Endometrial microvascular endothelial cells (primary cell): ENCODE results near the gene PLAAT2. TPM values are rescaled to one million over a fixed set of nuclear protein-coding genes. Genes with fewer than 3 reads are reported as not detected.
"Not testable (repeated sequence)": the region's sequence is repeated elsewhere in the genome, so short reads cannot be mapped to it uniquely, and the experiment has no call there.

ENCODE experiments used
- in situ Hi-C: cut with HindIII; loops from 2 replicates; pipeline ENCODE4 v1.10.0; 2017; ENCODE audit warnings: low sequenced_read_pairs, low pct_unique_long_range_greater_than_20kb; ENCODE audit errors: inconsistent ontology term
- total RNA-seq: library from RNA; depleted of rRNA; stranded (reverse); fragments of >200 nt; gene quantifications from one replicate; pipeline ENCODE4 v1.2.3, GENCODE V29; 2015; ENCODE audit errors: inconsistent ontology term

PLAAT2 gene
- total RNA-seq, 1 donor from 2014 or later, result not detected

DNA sequence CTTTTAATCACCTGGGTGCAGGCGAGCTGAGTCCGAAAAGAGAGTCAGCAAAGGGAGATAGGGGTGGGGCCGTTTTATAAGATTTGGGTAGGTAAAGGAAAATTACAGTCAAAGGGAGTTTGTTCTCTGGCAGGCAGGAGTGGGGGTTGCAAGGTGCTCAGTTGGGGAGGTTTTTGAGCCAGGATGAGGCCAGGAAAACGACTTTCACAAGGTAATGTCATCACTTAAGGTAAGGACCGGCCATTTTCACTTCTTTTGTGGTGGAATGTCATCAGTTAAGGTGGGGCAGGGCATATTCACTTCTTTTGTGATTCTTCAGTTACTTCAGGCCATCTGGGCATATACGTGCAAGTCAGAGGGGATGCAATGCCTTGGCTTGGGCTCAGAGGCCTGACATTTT, 33.8 kb downstream of the PLAAT2 start:
- in situ Hi-C loops, result not testable (repeated sequence)

DNA sequence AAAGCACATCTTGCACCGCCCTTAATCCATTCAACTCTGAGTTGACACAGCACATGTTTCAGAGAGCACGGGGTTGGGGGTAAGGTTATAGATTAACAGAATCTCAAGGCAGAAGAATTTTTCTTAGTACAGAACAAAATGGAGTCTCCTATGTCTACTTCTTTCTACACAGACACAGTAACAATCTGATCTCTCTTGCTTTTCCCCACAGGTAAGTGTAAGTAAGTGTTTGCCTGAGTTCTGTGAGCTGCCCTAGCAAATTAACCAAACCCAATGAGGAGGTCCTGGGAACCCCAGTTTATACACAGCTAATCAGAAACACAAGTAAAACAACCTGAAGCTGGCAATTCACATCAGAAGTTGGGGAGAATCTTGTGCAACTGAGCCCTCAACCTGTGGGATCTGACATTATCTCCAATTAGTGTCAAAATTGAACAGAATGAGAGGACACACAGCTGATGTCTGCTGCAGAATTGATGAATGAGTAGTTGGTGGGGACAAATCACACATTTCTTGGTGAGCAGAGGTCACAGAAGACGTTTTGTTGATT, 34.4 kb downstream of the PLAAT2 start:
- in situ Hi-C loops, result not testable (repeated sequence)

DNA sequence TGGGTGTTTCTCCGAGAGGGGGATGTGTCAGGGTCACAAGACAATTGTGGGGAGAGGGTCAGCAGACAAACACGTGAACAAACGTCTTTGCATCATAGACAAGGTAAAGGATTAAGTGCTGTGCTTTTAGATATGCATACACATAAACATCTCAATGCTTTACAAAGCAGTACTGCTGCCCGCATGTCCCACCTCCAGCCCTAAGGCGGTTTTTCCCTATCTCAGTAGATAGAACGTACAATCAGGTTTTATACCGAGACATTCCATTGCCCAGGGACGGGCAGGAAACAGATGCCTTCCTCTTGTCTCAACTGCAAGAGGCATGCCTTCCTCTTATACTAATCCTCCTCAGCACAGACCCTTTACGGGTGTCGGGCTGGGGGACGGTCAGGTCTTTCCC, 35.0 kb downstream of the PLAAT2 start:
- in situ Hi-C loops, result not testable (repeated sequence)

DNA sequence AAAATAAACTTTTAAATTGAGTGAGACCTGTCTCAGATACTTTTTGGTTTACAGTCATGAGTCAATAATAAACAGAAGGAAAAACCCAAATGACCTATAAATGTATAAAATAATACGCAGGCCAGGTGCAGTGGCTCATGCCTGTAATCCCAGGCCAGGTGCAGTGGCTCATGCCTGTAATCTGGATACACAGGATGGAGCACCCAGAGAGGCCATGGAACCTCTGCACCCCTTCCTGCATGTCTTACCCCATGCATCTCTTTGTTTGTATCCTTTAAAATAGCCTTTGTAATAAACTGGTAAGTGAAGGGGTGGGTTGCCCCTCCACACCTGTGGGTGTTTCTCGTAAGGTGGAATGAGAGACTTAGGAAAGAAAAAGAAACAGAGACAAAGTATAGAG, 35.5 kb downstream of the PLAAT2 start:
- in situ Hi-C loops, result no loop called here

DNA sequence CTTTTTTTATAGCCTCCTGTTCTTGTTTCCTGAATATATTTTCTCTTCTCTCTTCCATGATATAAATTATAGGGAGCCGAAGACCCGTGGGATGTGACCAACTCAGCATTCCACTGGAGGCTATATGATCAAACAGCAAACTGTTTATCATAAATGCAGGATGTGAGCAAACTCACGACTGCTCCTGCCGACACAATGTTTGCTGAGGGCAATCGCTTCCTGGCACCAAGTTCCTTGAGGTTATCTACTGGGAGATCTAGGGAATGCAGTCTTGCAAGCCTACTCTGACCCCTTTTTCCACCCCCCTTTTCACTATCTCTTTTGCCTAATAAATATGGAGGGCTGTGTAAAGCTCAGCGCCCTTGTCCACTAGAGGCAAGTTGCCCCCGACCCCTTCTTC, 40.0 kb downstream of the PLAAT2 start:
- in situ Hi-C loops, result no loop called here

DNA sequence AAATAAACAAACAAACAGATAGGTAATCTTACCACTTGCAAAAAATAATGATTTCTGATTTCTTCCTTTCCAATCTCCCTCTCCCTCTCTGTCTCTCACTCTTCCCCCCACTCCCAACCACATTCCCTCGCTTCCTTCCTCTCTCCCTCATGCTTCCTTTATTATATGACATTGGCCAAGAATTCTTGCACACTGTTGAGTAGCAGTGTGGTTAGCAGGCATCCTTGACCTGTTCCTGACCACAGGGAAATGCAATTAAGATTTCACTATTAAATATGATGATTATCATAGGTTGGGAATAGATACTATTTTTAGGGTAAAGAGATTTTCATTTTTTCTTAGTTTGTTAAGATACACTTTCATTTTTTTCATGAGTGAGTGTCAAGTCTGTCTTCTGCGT, 41.3 kb downstream of the PLAAT2 start:
- in situ Hi-C loops, result no loop called here

DNA sequence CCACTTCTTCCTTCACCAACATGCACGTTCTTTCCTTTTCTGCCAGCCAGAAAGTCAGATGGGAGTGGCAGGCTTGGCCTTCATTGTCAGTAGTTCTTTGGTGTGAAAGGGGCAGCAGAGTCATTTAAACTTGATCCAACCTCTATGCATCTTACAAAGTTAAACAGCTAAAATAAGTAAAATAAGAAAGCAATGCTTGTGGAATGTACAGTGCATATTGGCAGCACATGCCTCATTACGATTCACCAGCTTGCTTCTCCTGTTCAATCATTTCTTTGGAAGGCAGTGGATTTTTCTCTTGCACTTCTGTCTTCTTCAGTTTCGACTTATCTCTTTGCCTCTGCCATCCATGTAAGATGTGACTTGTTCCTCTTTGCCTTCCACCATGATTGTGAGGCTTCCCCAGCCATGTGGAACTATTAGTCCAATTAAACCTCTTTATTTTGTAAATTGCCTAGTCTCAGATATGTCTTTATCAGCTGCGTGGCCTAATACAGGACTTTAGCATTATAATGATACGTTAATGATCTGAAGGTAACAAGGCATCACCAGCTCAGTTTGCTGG, 42.5 kb downstream of the PLAAT2 start:
- in situ Hi-C loops, result no loop called here

DNA sequence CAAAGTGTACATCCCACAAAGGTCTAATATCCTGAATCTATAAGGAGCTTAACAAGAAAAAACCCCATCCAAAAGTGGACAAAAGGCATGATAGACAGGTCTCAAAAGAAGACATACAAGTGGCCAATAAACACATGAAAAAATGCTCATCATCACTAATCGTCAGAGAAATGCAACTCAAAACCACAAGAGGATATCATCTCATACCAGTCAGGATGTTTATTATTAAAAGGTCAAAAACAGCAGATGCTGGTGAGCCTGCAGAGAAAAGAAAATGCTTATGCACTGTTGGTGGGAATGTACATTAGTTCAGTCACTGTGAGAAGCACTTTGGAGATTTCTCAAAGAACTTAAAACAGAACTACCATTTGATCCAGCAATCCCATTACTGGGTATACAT, 44.6 kb downstream of the PLAAT2 start:
- in situ Hi-C loops, result no loop called here

DNA sequence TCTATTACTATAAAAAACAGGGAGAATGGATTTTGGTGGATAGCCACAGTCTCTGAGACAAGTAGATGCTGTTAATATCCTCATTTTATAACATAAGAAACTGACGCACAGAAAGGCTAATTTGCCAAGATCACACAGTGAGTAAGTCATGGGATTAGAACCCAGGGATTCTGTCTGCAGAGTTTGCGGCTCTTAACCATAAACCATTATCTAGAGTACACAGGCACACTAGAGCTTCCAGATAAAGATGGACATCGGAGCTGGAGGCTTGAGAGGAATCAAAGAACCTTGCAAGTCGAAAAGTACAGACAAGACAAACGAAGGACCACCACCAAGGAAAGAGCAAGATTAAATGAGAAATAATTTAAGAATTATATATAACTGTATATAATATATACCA, 46.0 kb downstream of the PLAAT2 start:
- in situ Hi-C loops, result no loop called here

DNA sequence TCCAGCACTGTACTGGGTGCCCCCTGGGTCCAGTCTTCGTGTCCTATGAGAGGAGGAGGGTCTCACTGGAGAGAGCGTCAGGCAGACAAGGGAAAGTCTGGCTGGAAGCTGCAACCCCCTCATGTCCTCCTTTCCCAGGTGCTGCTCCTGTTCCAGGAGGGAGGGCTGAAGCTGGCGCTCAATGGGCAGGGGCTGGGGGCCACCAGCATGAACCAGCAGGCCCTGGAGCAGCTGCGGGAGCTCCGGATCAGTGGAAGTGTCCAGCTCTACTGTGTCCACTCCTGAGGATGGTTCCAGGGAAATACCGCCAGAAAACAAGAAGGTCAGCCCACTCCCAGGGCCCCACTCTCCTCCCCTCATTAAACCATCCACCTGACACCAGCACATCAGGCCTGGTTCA, 47.1 kb downstream of the PLAAT2 start:
- in situ Hi-C loops, result no loop called here

DNA sequence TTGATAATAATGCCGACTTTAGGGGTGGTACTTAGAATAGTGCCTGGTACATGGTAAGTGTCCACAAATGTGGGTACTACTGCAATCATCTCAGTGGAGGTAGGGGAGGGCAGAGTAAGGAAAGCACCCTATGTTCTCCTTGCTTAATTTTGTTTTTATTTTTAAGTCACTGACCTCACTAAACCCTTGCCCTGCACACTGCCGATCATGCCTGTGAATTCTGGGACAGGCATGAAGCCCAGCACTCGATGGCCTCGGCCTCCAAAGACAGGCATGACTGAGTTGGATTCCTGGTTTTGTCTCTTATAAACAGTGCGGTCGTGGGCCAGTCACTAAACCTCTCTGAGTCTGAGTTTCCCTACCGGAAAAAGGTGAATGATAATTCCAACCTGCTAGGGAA, 50.4 kb downstream of the PLAAT2 start:
- in situ Hi-C loops, result no loop called here

DNA sequence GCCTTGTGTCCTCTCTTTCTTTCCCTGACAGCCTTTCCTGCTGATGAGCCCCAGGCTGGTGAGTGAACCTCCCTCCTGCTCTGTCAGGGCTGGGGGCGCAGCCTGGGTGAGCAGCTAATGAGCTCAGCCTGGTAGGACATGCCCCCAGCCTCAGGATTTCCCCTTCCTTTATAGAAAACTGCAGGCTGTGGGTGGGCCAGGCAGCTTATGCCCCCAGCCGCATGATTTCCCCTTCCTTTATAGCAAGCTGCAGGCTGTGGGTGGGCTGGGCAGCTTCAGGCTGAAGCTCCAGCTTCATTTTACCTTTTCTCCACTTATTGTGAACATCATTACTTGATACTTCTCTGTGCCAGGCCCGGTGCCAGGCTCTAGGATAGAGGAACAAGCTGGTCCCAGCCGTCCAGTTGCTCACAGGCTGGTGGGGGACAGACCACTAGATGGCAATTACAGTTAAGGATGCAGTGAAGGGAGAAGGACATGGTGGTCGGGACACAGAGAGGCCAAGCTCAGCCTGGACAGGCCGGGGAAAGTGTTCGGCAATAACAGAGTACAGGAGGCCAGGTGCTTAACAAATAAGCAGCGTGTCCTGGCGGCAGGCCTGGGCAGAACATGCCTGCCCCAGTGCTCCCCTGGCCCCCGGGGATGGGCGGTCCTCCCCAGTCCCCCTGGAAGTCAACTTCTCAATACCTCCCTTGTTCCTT, 52.0 kb downstream of the PLAAT2 start:
- in situ Hi-C loops, result no loop called here

DNA sequence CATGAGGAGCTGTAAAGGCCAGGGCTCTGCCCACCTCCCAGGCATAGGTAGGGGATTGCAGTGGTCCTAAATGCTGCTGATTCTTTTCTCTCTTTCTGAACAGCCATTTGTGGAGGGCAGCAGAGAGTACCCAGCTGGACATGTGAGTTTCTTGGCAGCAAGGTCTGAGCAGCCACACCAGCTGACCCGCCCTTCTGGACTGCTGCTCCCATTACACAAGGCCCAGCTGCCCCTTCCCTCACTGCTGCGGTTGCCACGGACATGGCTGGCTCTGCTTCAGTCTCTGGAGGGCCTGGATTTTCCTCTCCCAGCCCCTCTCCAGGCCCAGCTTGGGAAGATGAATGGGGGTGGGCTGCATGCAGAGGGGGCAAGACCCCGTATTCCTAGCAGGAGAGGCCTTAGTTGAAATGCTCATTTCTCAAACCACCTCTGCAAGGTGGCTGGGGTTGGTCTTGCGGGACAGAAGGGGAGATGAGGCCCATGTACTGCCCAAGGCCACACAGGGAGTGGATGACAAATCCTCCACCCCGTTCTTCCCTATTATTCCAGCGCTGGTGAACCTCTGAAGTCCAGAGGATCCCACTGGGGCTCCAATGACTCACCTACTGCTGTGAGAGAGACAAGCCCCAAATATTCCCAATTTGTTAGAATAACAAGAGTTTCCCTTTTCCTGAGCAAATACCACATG, 52.7 kb downstream of the PLAAT2 start:
- in situ Hi-C loops, result no loop called here

DNA sequence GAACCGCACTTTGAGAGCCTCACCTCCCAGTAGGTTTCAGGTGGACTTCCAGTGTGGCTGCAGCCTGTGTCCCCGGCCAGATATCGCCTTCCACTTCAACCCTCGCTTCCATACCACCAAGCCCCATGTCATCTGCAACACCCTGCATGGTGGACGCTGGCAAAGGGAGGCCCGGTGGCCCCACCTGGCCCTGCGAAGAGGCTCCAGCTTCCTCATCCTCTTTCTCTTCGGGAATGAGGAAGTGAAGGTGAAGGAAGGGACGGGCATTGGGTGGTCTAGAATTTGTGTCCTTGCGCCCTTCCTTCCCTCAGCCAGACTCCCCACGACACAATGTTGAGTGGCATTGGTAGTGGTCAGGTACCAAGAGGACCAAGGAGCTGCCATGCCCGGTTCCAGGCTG, 54.4 kb downstream of the PLAAT2 start:
- in situ Hi-C loops, result no loop called here

DNA sequence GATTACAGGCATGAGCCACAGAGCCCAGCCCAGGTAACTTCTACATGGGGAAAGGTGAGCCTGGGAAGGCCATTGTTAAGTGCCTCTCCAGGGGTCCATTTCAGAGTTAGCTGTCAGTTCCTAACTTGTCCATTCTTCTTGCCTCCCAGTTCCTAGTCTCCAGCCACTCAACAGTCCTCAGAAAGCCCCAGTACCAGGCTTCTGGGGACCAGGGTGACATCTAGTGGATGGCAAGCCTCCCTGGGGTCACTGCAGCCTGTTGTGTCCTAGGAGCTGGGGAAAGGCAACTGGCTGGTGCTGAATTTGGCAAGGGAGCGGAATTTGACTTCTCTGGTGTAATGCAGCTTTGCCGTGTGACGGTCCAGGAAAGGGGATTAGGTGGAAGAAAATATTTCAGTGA, 55.2 kb downstream of the PLAAT2 start:
- in situ Hi-C loops, result no loop called here

DNA sequence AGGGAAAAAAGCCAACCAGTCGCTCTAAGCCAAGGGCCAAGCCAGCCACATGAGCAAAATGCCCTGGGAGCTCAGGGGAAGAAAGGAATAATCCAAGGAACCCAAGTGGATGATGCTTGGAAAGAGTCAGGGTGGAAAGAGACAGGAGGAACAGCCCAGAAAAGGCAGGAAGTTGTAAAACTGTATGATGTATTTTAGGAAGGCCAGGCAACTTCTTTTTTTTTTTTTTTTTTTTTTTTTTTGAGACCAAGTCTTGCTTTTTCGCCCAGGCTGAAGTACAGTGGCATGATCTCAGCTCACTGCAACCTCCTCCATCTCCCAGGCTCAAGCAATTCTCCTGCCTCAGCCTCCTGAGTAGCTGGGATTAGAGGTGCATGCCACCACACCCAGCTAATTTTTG, 55.7 kb downstream of the PLAAT2 start:
- in situ Hi-C loops, result no loop called here

DNA sequence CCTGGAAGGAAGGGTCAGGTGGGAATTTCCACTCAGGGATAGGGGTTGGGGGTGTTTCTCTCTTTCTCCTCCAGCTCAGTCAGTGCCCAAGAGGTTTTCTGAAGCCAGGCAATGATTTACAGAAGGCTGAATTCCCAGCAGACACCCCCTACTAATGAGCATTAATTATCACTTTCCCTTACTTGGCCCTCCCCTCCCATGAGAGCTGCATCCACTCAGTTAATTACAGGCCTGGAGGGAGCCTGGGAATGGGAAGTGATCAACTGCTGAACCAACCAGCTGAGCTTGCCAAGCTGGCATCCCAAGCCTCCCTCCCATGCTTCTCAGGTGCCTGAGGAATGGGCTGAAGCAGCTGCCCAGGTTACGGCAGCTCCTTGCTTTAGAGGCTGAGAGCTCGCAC, 56.3 kb downstream of the PLAAT2 start:
- in situ Hi-C loops, result no loop called here

DNA sequence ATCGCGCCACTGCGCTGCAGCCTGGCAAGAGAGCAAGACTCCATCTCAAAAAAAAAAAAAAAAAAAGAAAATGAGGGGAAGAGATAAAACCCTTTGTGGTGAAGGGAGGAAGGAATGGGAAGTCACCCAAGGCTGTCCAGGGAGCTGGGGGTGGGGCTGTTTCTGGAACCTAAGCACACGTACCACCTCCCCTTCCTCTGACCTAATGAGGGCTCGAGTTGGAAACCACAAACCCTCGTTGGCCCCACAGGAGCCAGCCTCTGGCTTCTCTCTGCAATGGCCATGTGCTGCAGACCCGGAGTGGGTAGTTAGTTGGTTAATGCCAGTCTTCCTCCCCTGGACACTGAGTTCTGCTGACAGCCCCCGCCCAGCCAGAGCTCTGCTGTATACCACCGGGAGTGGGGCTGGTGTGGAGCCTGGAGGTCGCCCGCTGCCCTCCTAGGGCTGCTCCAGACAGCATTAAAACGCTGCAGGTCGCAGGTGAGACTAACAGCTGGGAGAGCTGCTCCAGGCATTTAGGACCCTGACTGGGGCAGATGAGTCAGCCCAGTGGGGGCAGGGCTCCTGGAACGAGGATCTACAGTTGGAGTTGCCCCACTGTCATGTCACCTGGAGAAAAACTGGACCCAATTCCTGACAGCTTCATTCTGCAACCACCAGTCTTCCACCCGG, 57.2 kb downstream of the PLAAT2 start, which contains the start of gene LGALS12:
LGALS12 (plus strand) TSS at position 228 of the 672 bp plus-strand sequence; CDS start at position 603, 375 bp downstream.
- in situ Hi-C loops, result no loop called here

DNA sequence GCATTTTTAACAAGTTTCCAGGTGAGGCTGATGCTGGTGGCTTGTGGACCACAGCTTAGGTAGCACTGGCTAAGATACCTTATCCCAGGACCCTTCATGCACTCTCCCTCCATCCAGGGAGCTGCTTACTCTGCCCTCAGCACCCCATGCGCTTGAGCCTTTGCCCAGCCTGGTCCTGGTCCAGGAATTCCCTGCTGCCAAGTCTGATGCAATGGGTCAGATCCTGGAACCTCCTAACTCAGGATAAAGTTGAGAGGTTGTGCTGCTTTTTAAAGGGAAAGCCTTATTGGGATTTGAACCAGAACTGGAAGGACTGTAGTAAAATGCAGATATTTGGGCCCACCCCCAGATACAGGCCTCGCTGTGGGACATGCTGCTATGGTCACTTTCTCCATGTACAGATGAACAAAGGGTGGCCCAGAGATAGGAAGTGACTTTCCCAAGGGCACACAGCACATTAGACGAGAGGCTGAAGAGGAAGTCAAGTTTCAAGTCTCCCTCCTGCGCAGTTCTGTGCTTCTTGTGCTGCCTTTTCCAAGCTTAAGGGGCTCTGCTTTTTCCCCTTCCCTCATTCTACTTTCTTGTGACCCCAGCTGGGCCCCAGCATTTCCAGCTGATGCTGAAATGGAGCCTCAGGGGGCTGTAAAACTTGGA, 58.1 kb downstream of the PLAAT2 start:
- in situ Hi-C loops, result no loop called here
